Measurements from ENCODE around the gene FGFRL1. TPM values are rescaled to one million over a fixed set of nuclear protein-coding genes. Genes with fewer than 3 reads are reported as not detected.

Gene FGFRL1
- total RNA-seq, 2 donors from 2014 or later: 16.0 to 34.7 TPM

DNA sequence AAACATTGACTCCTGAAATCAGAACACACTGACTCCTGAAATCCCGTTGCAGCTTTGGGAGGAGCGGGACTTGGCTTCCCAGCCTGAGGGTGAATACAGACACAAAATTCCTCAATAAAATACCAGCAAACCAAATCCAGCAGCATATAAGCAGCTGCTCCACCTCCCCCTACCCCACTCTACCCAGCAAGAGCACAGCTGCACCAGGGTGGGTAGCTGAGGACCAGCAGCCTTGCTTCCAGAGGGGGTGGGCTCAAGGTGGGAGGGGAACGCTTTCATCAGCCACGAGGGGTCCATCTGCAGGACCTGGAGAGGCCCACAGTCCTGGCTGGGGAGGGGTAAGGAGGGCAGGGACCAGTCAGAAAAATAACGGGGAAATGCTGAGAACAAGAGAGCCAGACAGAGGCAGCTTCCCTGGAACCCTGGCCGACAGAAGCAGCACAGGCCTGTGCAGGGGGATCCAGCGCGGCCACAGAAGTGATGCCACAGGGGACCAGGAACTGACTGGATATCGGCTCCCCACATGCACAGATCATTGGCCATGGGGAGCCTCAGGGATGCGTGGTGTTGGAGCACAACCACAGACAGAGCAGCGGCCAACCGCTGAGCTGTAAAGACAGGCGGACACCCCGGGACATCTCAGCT is 49.8 kb downstream of the FGFRL1 start:
- H3K4me1 ChIP-seq: no peaks in the 10 kb centered on the region
- no peak overlapping the region for H3K4me3 ChIP-seq
- no peaks in the 10 kb centered on the region for H3K9me3 ChIP-seq
- H3K9ac ChIP-seq (ENCODE audit: low read depth in 2 of 2, low read length in 2 of 2): no peak overlapping the region
- H3K27ac ChIP-seq: no peak overlapping the region
- no peaks in the 10 kb centered on the region for H3K36me3 ChIP-seq
- no peak for DNase-seq
- intact Hi-C loops (cut with DNase I): no loop called here
- TF ChIP-seq, protein P1, sequence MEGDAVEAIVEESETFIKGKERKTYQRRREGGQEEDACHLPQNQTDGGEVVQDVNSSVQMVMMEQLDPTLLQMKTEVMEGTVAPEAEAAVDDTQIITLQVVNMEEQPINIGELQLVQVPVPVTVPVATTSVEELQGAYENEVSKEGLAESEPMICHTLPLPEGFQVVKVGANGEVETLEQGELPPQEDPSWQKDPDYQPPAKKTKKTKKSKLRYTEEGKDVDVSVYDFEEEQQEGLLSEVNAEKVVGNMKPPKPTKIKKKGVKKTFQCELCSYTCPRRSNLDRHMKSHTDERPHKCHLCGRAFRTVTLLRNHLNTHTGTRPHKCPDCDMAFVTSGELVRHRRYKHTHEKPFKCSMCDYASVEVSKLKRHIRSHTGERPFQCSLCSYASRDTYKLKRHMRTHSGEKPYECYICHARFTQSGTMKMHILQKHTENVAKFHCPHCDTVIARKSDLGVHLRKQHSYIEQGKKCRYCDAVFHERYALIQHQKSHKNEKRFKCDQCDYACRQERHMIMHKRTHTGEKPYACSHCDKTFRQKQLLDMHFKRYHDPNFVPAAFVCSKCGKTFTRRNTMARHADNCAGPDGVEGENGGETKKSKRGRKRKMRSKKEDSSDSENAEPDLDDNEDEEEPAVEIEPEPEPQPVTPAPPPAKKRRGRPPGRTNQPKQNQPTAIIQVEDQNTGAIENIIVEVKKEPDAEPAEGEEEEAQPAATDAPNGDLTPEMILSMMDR (IDR thresholded peaks at IDR 0.05): no peak
- peaks cover 3% of the 10 kb centered on the region for H3K27me3 ChIP-seq

DNA sequence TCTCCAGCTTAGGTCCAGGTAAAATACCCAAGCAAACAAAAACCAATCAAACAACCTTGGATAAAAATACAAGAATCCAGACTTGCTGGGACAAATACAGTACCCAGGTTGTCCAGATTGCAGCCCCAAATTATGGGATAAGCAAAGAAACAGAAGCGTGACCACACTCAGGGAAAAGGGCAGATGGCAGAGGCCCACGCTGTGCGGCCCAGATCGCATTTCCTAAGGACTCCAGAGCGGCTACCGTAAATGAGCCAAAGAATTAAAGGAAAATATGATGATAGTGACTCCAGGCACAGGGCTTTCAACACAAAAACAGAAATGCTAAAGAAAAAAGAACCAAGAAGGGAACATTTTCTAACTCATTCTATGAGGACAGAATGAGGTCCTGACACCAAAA is 50.3 kb downstream of the FGFRL1 start:
- Histone ChIP-seq H3K9ac (ENCODE audit: low read depth in 2 of 2, low read length in 2 of 2) (no peak overlapping the region), H3K27me3 (peaks cover under 1% of the 10 kb centered on the region), H3K36me3 (no peaks in the 10 kb centered on the region), H3K4me3 (no peak overlapping the region), H3K27ac (no peak overlapping the region), H3K9me3 (no peaks in the 10 kb centered on the region), H3K4me1 (no peaks in the 10 kb centered on the region)
- TF ChIP-seq, protein P1 (IDR thresholded peaks at IDR 0.05): no peak
- intact Hi-C loops (cut with DNase I): no loop called here
- DNase-seq: no peak

DNA sequence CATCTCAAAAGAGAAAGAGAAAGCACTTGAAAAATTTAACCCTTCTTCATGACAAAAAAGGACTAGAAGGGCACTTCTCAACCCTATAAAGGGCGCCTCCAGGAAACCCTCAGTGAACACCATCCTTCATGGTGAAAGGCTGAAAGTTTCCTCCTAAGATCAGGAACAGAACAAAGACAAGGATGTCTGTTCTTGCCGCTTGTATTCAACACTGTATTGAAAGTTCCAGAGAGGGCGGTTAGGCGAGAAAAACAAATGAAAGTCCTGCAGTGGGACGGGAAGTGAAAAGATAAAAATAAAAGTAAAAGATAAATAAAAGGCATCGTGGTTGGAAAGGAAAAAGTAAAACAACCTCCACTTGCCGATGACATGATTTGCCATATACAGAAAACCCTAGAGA is 51.0 kb downstream of the FGFRL1 start:
- no peak for DNase-seq
- Histone ChIP-seq H3K4me3 (no peak overlapping the region), H3K4me1 (no peaks in the 10 kb centered on the region), H3K9me3 (no peaks in the 10 kb centered on the region), H3K36me3 (no peaks in the 10 kb centered on the region), H3K27me3 (no peaks in the 10 kb centered on the region), H3K27ac (no peak overlapping the region), H3K9ac (ENCODE audit: low read depth in 2 of 2, low read length in 2 of 2) (no peak overlapping the region)
- intact Hi-C loops (cut with DNase I): no loop called here
- TF ChIP-seq, protein P1 (IDR thresholded peaks at IDR 0.05): no peak

DNA sequence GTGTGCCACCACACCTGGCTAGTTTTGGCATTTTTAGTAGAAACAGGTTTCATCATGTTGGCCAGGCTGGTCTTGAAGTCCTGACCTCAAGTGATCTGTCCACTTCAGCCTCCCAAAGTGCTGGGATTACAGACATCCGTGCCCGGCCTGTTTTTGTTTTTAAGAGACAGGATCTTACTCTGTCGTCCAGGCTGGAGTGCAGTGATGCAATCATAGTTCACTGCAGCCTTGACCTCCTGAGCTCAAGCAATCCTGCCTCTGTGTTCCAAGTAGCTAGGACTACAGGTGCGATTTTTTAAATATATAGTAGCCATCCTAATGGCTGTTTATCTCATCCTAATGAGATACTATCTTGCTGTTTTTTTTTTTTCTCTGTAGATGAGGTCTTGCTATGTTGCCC is 54.3 kb downstream of the FGFRL1 start:
- intact Hi-C loops (cut with DNase I): no loop called here
- Histone ChIP-seq H3K9me3 (no peaks in the 10 kb centered on the region), H3K27me3 (no peaks in the 10 kb centered on the region), H3K36me3 (no peaks in the 10 kb centered on the region), H3K9ac (ENCODE audit: low read depth in 2 of 2, low read length in 2 of 2) (no peak overlapping the region), H3K27ac (no peak overlapping the region), H3K4me3 (no peak overlapping the region), H3K4me1 (no peaks in the 10 kb centered on the region)
- no peak for DNase-seq
- TF ChIP-seq, protein P1 (IDR thresholded peaks at IDR 0.05): no peak

DNA sequence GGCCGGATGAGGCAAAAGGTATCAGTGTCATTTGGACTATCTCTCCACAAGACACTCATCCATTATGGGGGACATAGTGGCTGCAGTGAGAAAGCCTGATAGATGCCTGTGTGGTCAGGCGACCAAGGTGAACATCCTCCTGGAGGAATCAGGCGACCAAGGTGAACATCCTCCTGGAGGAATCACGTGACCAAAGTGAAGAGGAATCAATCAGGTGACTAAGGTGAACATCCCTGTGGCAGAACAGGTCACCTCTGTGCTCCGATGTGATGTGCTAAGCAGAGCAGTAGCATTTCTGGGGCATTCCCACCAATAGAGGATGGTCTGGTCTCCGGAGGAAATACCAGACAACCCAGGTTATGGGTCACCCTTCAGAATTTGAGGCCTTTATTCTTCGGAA is 58.0 kb downstream of the FGFRL1 start:
- Histone ChIP-seq H3K27ac (no peak overlapping the region), H3K4me1 (no peaks in the 10 kb centered on the region), H3K4me3 (no peak overlapping the region), H3K36me3 (no peaks in the 10 kb centered on the region), H3K9me3 (no peaks in the 10 kb centered on the region), H3K9ac (ENCODE audit: low read depth in 2 of 2, low read length in 2 of 2) (no peak overlapping the region), H3K27me3 (no peaks in the 10 kb centered on the region)
- intact Hi-C loops (cut with DNase I): no loop called here
- TF ChIP-seq, protein P1 (IDR thresholded peaks at IDR 0.05): no peak
- DNase-seq: no peak

Data from colonic mucosa (tissue), 4 donors.